A549 (cell line): ENCODE data around the gene ABCC4. TPM values are rescaled to one million over a fixed set of nuclear protein-coding genes. Genes with fewer than 3 reads are reported as not detected.

Experiments
- ATAC-seq, 2 experiments: fragments of 200-7000 bp in 1 of 2; fragments of >200 bp in 1 of 2; cut with Nextera tagmentation in 1 of 2; cut with Tn5 transposase in 1 of 2; 3 replicates each; pipeline versions ENCODE4 v1.8.0 to v1.9.1; 2018 to 2020; ENCODE audit warnings: mild to moderate bottlenecking in 1 of 2, moderate library complexity in 1 of 2
- CTCF ChIA-PET: fragments of 300-600 bp; sonication (Branson Sonifier 250); formaldehyde crosslinking; extraction: SDS; loops from one replicate; lab custom pipeline; 2021; ENCODE audit warnings: antibody characterized with exemption, inconsistent platforms; lab: Yijun Ruan, JAX
- POLR2A ChIA-PET: fragments of 350-600 bp; formaldehyde crosslinking; extraction: SDS; loops from one replicate; lab custom pipeline; 2021; ENCODE audit warnings: antibody characterized with exemption, inconsistent platforms; lab: Yijun Ruan, JAX
- DNase-seq, 2 experiments: peaks; one replicate each; pipeline versions ENCODE4 v3.0.0 to v3.0.0-alpha.2; 2011 to 2016; ENCODE audit warnings: low read depth in 1 of 2, low spot score in 1 of 2
- FAIRE-seq: peaks from 2 replicates; lab custom pipeline; 2011; peaks lifted over from hg19 to GRCh38; lab: Jason Lieb, UNC
- H3K27ac ChIP-seq, 2 experiments: fragments of >200 bp; sonication (Bioruptor Twin); formaldehyde crosslinking; 3 replicates each; pipeline ENCODE4 v1.5.1; 2016 to 2017
- H3K4me1 ChIP-seq: fragments of >200 bp; sonication (Bioruptor Twin); formaldehyde crosslinking; 3 replicates; pipeline ENCODE4 v1.6.1; 2016
- H3K4me2 ChIP-seq: fragments of >200 bp; sonication (Bioruptor Twin); formaldehyde crosslinking; 3 replicates; pipeline ENCODE4 v1.6.1; 2016
- H3K4me3 ChIP-seq: fragments of >200 bp; sonication (Bioruptor Twin); formaldehyde crosslinking; 3 replicates; pipeline ENCODE4 v1.5.1; 2016
- H3K9me3 ChIP-seq: fragments of >200 bp; sonication (Bioruptor Twin); formaldehyde crosslinking; 3 replicates; pipeline ENCODE4 v1.6.1; 2016
- EHF ChIP-seq: fragments of 250-450 bp; sonication (Bioruptor Pico); IDR thresholded peaks from 2 replicates; pipeline ENCODE4 v1.5.0; 2020; ENCODE audit warnings: mild to moderate bottlenecking
- FOSB ChIP-seq: fragments of 250-450 bp; sonication (Bioruptor Pico); IDR thresholded peaks from 2 replicates; pipeline ENCODE4 v1.5.0; 2020; ENCODE audit warnings: mild to moderate bottlenecking, moderate library complexity
- HOXB13 ChIP-seq: fragments of 250-450 bp; sonication (Bioruptor Pico); IDR thresholded peaks from 2 replicates; pipeline ENCODE4 v1.5.0; 2020; ENCODE audit warnings: low read depth, mild to moderate bottlenecking, moderate library complexity
- HOXB5 ChIP-seq: fragments of 250-450 bp; sonication (Bioruptor Pico); IDR thresholded peaks from 2 replicates; pipeline ENCODE4 v1.5.0; 2020; ENCODE audit warnings: mild to moderate bottlenecking, moderate library complexity
- JUNB ChIP-seq: fragments of >200 bp; sonication (Bioruptor Twin); formaldehyde crosslinking; IDR thresholded peaks from 2 replicates; pipeline ENCODE4 v1.6.1; 2016
- KDM1A ChIP-seq: fragments of 200-600 bp; sonication (generic); IDR thresholded peaks from 2 replicates; pipeline ENCODE4 v1.6.1; 2016; ENCODE audit warnings: low read depth, mild to moderate bottlenecking
- MYC ChIP-seq: IDR thresholded peaks from 2 replicates; pipeline ENCODE4 v1.6.1; 2012; ENCODE audit warnings: mild to moderate bottlenecking, inconsistent platforms, low read length, improper control_type of control experiment, borderline replicate concordance
- NPAS2 ChIP-seq: fragments of 250-450 bp; sonication (Bioruptor Pico); IDR thresholded peaks from 2 replicates; pipeline ENCODE4 v1.8.0; 2022; ENCODE audit warnings: mild to moderate bottlenecking, moderate library complexity, borderline replicate concordance
- NR3C1 ChIP-seq: fragments of >200 bp; sonication (Bioruptor Twin); formaldehyde crosslinking; IDR thresholded peaks from 3 replicates; pipeline ENCODE4 v1.6.1; 2017
- POLR2AphosphoS2 ChIP-seq: conservative IDR thresholded peaks from 2 replicates; pipeline ENCODE4 v1.6.1; 2012; ENCODE audit warnings: low read length, improper control_type of control experiment, inconsistent platforms
- RARB ChIP-seq: fragments of 250-450 bp; sonication (Bioruptor Pico); IDR thresholded peaks from 2 replicates; pipeline ENCODE4 v1.8.0; 2021; ENCODE audit warnings: mild to moderate bottlenecking, moderate library complexity
- SMC3 ChIP-seq: fragments of >200 bp; sonication (Bioruptor Twin); formaldehyde crosslinking; IDR thresholded peaks from 3 replicates; pipeline ENCODE4 v1.6.1; 2018; ENCODE audit warnings: inconsistent platforms
- SREBF2 ChIP-seq: fragments of 450-650 bp; IDR thresholded peaks from 2 replicates; pipeline ENCODE4 v1.6.1; 2014; ENCODE audit warnings: mild to moderate bottlenecking, moderate library complexity
- ZSCAN20 ChIP-seq: fragments of 250-450 bp; sonication (Bioruptor Pico); IDR thresholded peaks from 2 replicates; pipeline ENCODE4 v1.8.0; 2022; ENCODE audit warnings: mild to moderate bottlenecking, moderate library complexity
- WGBS: methylation state at CpG from one replicate; pipeline ENCODE4 v1.1.6; 2017; ENCODE audit errors: missing lambda C conversion rate; 5-methylcytosine and 5-hydroxymethylcytosine counted together
- polyA plus RNA-seq, 4 experiments: library from polyadenylated mRNA; depleted of rRNA in 3 of 4; stranded (reverse); fragments of >200 nt; fragmentation: RNase III in 1 of 4; extraction: RNeasy Plus Mini Kit Qiagen cat#74134 plus additional on column Dnase treatment in 1 of 4; gene quantifications; 2 replicates in 3 of 4; 3 replicates in 1 of 4; pipeline ENCODE4 v1.2.3, GENCODE V29; 2011 to 2017
- TF ChIP-seq, protein P1 (sequence below): fragments of 250-450 bp; sonication (Bioruptor Pico); IDR thresholded peaks from 2 replicates; pipeline ENCODE4 v1.5.0; 2020; ENCODE audit warnings: low read depth, mild to moderate bottlenecking, moderate library complexity
- TF ChIP-seq, protein P2 (sequence below): IDR thresholded peaks from 2 replicates; pipeline ENCODE4 v1.6.1; 2012
- TF ChIP-seq, protein P3 (sequence below): IDR thresholded peaks from 2 replicates; pipeline ENCODE4 v1.6.1; 2012
- TF ChIP-seq, protein P4 (sequence below): fragments of 250-450 bp; sonication (Bioruptor Pico); IDR thresholded peaks from 2 replicates; pipeline ENCODE4 v1.5.0; 2021; ENCODE audit warnings: mild to moderate bottlenecking, moderate library complexity, borderline replicate concordance
- TF ChIP-seq, protein P5 (sequence below): fragments of 200-600 bp; sonication (generic); IDR thresholded peaks from 2 replicates; pipeline ENCODE4 v1.6.1; 2016; ENCODE audit warnings: antibody characterized with exemption, mild to moderate bottlenecking, moderate library complexity
- TF ChIP-seq, protein P6 (sequence below): fragments of 450-650 bp; IDR thresholded peaks from 2 replicates; pipeline ENCODE4 v1.6.1; 2014; ENCODE audit warnings: antibody characterized with exemption

The ABCC4 gene
- polyA plus RNA-seq, 2 of the 4 experiments (the other 2 are of a cell fraction), result 23.5 to 56.2 TPM

DNA sequence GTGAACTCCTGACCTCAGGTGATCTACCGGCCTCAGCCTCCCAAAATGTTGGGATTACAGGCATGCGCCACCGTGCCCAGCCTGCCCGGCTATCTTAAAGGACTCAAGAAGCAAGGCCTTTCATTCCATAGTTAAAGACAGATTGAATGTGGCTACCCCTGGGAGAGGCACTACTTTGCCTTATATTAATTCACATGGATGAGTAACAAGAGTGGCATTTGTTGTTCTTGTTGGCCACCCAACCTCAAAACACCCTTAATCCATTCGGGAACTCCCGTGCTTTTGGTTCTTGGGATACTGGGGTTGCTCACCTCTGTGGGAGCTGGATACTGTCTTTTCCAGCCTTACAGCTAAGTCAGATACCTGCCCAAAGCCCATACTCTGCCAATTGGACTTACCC, 34.4 kb upstream of the ABCC4 start:
- Histone ChIP-seq H3K4me3 (no peak overlapping the region), H3K27ac (no peak overlapping the region), H3K9me3 (no peaks in the 10 kb centered on the region), H3K4me2 (no peak overlapping the region), H3K4me1 (no peaks in the 10 kb centered on the region)
- FAIRE-seq (no peak), DNase-seq (no peak), ATAC-seq (no peak; a peak in 2 of 6 replicates)
- WGBS, result 76% methylated on average over 5 of the region's 6 CpGs
- ChIA-PET POLR2A (no interaction called here), CTCF (no interaction called here)
- TF ChIP-seq, protein P1, sequence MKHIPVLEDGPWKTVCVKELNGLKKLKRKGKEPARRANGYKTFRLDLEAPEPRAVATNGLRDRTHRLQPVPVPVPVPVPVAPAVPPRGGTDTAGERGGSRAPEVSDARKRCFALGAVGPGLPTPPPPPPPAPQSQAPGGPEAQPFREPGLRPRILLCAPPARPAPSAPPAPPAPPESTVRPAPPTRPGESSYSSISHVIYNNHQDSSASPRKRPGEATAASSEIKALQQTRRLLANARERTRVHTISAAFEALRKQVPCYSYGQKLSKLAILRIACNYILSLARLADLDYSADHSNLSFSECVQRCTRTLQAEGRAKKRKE (CRISPR knock-in tag), result no peak
- TF ChIP-seq, protein P2, sequence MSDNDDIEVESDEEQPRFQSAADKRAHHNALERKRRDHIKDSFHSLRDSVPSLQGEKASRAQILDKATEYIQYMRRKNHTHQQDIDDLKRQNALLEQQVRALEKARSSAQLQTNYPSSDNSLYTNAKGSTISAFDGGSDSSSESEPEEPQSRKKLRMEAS, result no peak
- TF ChIP-seq, protein P3, sequence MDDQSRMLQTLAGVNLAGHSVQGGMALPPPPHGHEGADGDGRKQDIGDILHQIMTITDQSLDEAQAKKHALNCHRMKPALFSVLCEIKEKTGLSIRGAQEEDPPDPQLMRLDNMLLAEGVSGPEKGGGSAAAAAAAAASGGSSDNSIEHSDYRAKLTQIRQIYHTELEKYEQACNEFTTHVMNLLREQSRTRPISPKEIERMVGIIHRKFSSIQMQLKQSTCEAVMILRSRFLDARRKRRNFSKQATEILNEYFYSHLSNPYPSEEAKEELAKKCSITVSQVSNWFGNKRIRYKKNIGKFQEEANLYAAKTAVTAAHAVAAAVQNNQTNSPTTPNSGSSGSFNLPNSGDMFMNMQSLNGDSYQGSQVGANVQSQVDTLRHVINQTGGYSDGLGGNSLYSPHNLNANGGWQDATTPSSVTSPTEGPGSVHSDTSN, result no peak
- TF ChIP-seq EHF (CRISPR knock-in tag) (no peak), SMC3 (no peak), POLR2AphosphoS2 (no peak), HOXB13 (CRISPR knock-in tag) (no peak), JUNB (no peak), KDM1A (no peak), NR3C1 (no peak), ZSCAN20 (no peak), FOSB (no peak), MYC (no peak), HOXB5 (CRISPR knock-in tag) (no peak), RARB (no peak), SREBF2 (no peak), NPAS2 (no peak)
- TF ChIP-seq, protein P4, sequence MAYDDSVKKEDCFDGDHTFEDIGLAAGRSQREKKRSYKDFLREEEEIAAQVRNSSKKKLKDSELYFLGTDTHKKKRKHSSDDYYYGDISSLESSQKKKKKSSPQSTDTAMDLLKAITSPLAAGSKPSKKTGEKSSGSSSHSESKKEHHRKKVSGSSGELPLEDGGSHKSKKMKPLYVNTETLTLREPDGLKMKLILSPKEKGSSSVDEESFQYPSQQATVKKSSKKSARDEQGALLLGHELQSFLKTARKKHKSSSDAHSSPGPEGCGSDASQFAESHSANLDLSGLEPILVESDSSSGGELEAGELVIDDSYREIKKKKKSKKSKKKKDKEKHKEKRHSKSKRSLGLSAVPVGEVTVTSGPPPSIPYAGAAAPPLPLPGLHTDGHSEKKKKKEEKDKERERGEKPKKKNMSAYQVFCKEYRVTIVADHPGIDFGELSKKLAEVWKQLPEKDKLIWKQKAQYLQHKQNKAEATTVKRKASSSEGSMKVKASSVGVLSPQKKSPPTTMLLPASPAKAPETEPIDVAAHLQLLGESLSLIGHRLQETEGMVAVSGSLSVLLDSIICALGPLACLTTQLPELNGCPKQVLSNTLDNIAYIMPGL (CRISPR knock-in tag), result no peak
- TF ChIP-seq, protein P5, sequence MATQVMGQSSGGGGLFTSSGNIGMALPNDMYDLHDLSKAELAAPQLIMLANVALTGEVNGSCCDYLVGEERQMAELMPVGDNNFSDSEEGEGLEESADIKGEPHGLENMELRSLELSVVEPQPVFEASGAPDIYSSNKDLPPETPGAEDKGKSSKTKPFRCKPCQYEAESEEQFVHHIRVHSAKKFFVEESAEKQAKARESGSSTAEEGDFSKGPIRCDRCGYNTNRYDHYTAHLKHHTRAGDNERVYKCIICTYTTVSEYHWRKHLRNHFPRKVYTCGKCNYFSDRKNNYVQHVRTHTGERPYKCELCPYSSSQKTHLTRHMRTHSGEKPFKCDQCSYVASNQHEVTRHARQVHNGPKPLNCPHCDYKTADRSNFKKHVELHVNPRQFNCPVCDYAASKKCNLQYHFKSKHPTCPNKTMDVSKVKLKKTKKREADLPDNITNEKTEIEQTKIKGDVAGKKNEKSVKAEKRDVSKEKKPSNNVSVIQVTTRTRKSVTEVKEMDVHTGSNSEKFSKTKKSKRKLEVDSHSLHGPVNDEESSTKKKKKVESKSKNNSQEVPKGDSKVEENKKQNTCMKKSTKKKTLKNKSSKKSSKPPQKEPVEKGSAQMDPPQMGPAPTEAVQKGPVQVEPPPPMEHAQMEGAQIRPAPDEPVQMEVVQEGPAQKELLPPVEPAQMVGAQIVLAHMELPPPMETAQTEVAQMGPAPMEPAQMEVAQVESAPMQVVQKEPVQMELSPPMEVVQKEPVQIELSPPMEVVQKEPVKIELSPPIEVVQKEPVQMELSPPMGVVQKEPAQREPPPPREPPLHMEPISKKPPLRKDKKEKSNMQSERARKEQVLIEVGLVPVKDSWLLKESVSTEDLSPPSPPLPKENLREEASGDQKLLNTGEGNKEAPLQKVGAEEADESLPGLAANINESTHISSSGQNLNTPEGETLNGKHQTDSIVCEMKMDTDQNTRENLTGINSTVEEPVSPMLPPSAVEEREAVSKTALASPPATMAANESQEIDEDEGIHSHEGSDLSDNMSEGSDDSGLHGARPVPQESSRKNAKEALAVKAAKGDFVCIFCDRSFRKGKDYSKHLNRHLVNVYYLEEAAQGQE, result no peak
- TF ChIP-seq, protein P6, sequence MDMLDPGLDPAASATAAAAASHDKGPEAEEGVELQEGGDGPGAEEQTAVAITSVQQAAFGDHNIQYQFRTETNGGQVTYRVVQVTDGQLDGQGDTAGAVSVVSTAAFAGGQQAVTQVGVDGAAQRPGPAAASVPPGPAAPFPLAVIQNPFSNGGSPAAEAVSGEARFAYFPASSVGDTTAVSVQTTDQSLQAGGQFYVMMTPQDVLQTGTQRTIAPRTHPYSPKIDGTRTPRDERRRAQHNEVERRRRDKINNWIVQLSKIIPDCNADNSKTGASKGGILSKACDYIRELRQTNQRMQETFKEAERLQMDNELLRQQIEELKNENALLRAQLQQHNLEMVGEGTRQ, result no peak
